ENCODE results near the gene VPS26C.

Gene VPS26C

GRCh38 chr21:37200641-37201480, 66.3 kb downstream of the VPS26C start:
- DNase-seq = no peak

GRCh38 chr21:37199057-37199924, 67.8 kb downstream of the VPS26C start:
- no peak for DNase-seq

GRCh38 chr21:37197746-37198145, 69.4 kb downstream of the VPS26C start:
- no peak for DNase-seq

GRCh38 chr21:37196847-37197246, 70.3 kb downstream of the VPS26C start:
- no peak for DNase-seq

GRCh38 chr21:37195610-37196009, 71.5 kb downstream of the VPS26C start:
- no peak for DNase-seq

GRCh38 chr21:37195059-37195458, 72.1 kb downstream of the VPS26C start:
- no peak for DNase-seq

- DNase-seq = no peak
Measured at GRCh38 chr21:37193676-37194075, 73.5 kb downstream of the VPS26C start.

GRCh38 chr21:37193006-37193405, 74.1 kb downstream of the VPS26C start:
- no peak for DNase-seq

- no peak for DNase-seq
Measured at GRCh38 chr21:37192019-37192418, 75.1 kb downstream of the VPS26C start.

GRCh38 chr21:37188825-37189224, 78.3 kb downstream of the VPS26C start:
- DNase-seq = no peak

- DNase-seq = no peak
Measured at GRCh38 chr21:37186983-37187382, 80.2 kb downstream of the VPS26C start.

- no peak for DNase-seq
Measured at GRCh38 chr21:37184784-37185593, 82.1 kb downstream of the VPS26C start.

GRCh38 chr21:37183749-37184148, 83.4 kb downstream of the VPS26C start:
- DNase-seq = no peak

- no peak for DNase-seq
Measured at GRCh38 chr21:37182222-37182621, 84.9 kb downstream of the VPS26C start.

- DNase-seq = no peak
Measured at GRCh38 chr21:37181059-37181458, 86.1 kb downstream of the VPS26C start.

- DNase-seq = no peak
Measured at GRCh38 chr21:37176716-37177115, 90.4 kb downstream of the VPS26C start.

Data from SIG-M5 (cell line).